K562 (cell line): ENCODE measurements around the gene NRSN2. TPM values are rescaled to one million over a fixed set of nuclear protein-coding genes. Genes with fewer than 3 reads are reported as not detected.
A peak's percentile ranks its signal among the peaks of the same experiment; 100 is the strongest.

Source experiments
- BACH1 ChIP-seq: fragments of 200-800 bp; sonication (Bioruptor generic); IDR thresholded peaks from 2 replicates; pipeline ENCODE4 v1.6.1; 2016; ENCODE audit warnings: missing genetic modification characterization, missing compliant biosample characterization
- BDP1 ChIP-seq: IDR thresholded peaks from 3 replicates; pipeline ENCODE4 v1.6.1; 2011; ENCODE audit not compliant: insufficient read length, insufficient read depth
- BHLHE40 ChIP-seq: IDR thresholded peaks from 2 replicates; pipeline ENCODE4 v1.6.1; 2011; ENCODE audit warnings: low read length, improper control_type of control experiment
- CBFA2T3 ChIP-seq: fragments of 450-650 bp; IDR thresholded peaks from 2 replicates; pipeline ENCODE4 v1.6.1; 2017
- CHD1 ChIP-seq: fragments of 200-600 bp; sonication (generic); IDR thresholded peaks from one replicate; pipeline ENCODE4 v1.6.1; 2012; ENCODE audit warnings: mild to moderate bottlenecking, moderate library complexity, low read length, inconsistent platforms
- EHMT2 ChIP-seq: fragments of 450-650 bp; IDR thresholded peaks from 2 replicates; pipeline ENCODE4 v1.6.1; 2018; ENCODE audit warnings: antibody characterized with exemption
- ETV6 ChIP-seq, 3 experiments: fragments of 150-350 bp in 1 of 3; sonication (generic) in 1 of 3; formaldehyde crosslinking in 1 of 3; IDR thresholded peaks; 2 replicates each; pipeline versions ENCODE4 v1.6.1 to v1.8.0; 2014 to 2022; ENCODE audit warnings: borderline replicate concordance in 2 of 3, low read depth in 2 of 3, antibody characterized with exemption in 1 of 3, low read length in 1 of 3, mild to moderate bottlenecking in 1 of 3, missing genetic modification reagents in 1 of 3
- GTF2E2 ChIP-seq: fragments of 200-800 bp; sonication (Bioruptor generic); IDR thresholded peaks from 2 replicates; pipeline ENCODE4 v1.6.1; 2016; ENCODE audit warnings: missing genetic modification characterization, missing compliant biosample characterization
- GTF3C2 ChIP-seq: IDR thresholded peaks from 3 replicates; pipeline ENCODE4 v1.6.1; 2011; ENCODE audit warnings: borderline replicate concordance, mild to moderate bottlenecking, moderate library complexity; ENCODE audit not compliant: insufficient read length; ENCODE audit errors: extremely low read depth
- MAFF ChIP-seq: IDR thresholded peaks from 2 replicates; pipeline ENCODE4 v1.6.1; 2012; ENCODE audit warnings: low read length, improper control_type of control experiment
- MTA1 ChIP-seq: fragments of 450-650 bp; IDR thresholded peaks from 2 replicates; pipeline ENCODE4 v1.6.1; 2017; ENCODE audit warnings: borderline replicate concordance
- MXD1 ChIP-seq: fragments of 250-450 bp; sonication (Bioruptor Pico); IDR thresholded peaks from 2 replicates; pipeline ENCODE4 v1.8.0; 2021; ENCODE audit warnings: borderline replicate concordance, mild to moderate bottlenecking, moderate library complexity; ENCODE audit not compliant: poor library complexity, severe bottlenecking
- NFYB ChIP-seq: IDR thresholded peaks from 2 replicates; pipeline ENCODE4 v1.6.1; 2011; ENCODE audit warnings: mild to moderate bottlenecking, moderate library complexity; ENCODE audit not compliant: insufficient read length; ENCODE audit errors: extremely low read depth
- POLR3G ChIP-seq: IDR thresholded peaks from 2 replicates; pipeline ENCODE4 v1.6.1; 2011; ENCODE audit not compliant: insufficient read length, insufficient replicate concordance; ENCODE audit errors: extremely low read depth
- PRDM10 ChIP-seq: fragments of 450-650 bp; IDR thresholded peaks from 2 replicates; pipeline ENCODE4 v1.6.1; 2018; ENCODE audit not compliant: partially characterized antibody
- RNF2 ChIP-seq: sonication (generic); IDR thresholded peaks from 2 replicates; pipeline ENCODE4 v1.6.1; 2016
- SAFB2 ChIP-seq: fragments of 200-400 bp; formaldehyde crosslinking; IDR thresholded peaks from 2 replicates; pipeline ENCODE4 v1.6.1; 2018; ENCODE audit warnings: borderline replicate concordance, low read length, low read depth, moderate library complexity; ENCODE audit not compliant: severe bottlenecking
- SMAD1 ChIP-seq: fragments of 150-350 bp; IDR thresholded peaks from 2 replicates; pipeline ENCODE4 v1.6.1; 2014; ENCODE audit warnings: low read length, low read depth; ENCODE audit not compliant: partially characterized antibody
- TFAM ChIP-seq: fragments of 250-450 bp; sonication (Bioruptor Pico); conservative IDR thresholded peaks from 2 replicates; pipeline ENCODE4 v1.5.0; 2021; ENCODE audit warnings: mild to moderate bottlenecking, moderate library complexity
- ZC3H11A ChIP-seq: IDR thresholded peaks from 2 replicates; pipeline ENCODE4 v1.6.1; 2012; ENCODE audit warnings: low read depth, low read length, improper control_type of control experiment
- ZFP36 ChIP-seq: fragments of 150-350 bp; IDR thresholded peaks from 2 replicates; pipeline ENCODE4 v1.6.1; 2018; ENCODE audit warnings: low read length, low read depth; ENCODE audit not compliant: partially characterized antibody
- ZNF212 ChIP-seq: fragments of 450-650 bp; formaldehyde crosslinking; IDR thresholded peaks from 2 replicates; pipeline ENCODE4 v1.4.0; 2020; ENCODE audit warnings: mild to moderate bottlenecking
- ZNF316 ChIP-seq: fragments of 450-650 bp; IDR thresholded peaks from 2 replicates; pipeline ENCODE4 v1.6.1; 2016
- polyA plus RNA-seq, 8 experiments: library from polyadenylated mRNA; depleted of rRNA in 4 of 8; stranded (reverse) in 5 of 8; unstranded in 3 of 8; fragments of >200 nt; fragmentation: Nextera tagmentation in 2 of 8; fragmentation: Illumina TruSeq in 1 of 8; extraction: Ambion mirVana in 2 of 8; extraction: Trizol in 1 of 8; gene quantifications; 2 replicates each; pipeline versions ENCODE4 v1.2.1 to v1.2.3, GENCODE V29; 2011 to 2014; ENCODE audit warnings: inconsistent platforms in 1 of 8, missing spikeins in 1 of 8
- total RNA-seq, 7 experiments: library from RNA; depleted of rRNA in 6 of 7; stranded (reverse); fragments of >200 nt in 6 of 7; fragmentation: Illumina TruSeq in 2 of 7; extraction: Trizol in 2 of 7; gene quantifications; 2 replicates each; pipeline versions ENCODE4 v1.2.1 to v1.2.3, GENCODE V29; 2011 to 2021; ENCODE audit warnings: low replicate concordance in 1 of 7

Gene NRSN2
- total and polyA plus RNA-seq, 9 of the 15 experiments (the other 6 are each of a cell fraction or from before 2014, with no cell fraction given): 7.5 to 29.7 (median 11.1) TPM

- TF ChIP-seq SAFB2 (no peak), BHLHE40 (0 out of 2 replicates have a peak, but pooled peaks have one; percentile 28), ZNF212 (CRISPR knock-in tag) (no peak), BDP1 (no peak), EHMT2 (no peak), RNF2 (peak; percentile 82; the same call in 1 of the 2 replicates), PRDM10 (no peak), MTA1 (no peak), CHD1 (peak; percentile 81), GTF2E2 (no peak), ETV6 (IDR thresholded peaks at IDR 0.05; ENCODE audit: borderline replicate concordance in 1 of 2, low read depth in 2 of 2, low read length in 1 of 2) (no peak), ETV6 (CRISPR knock-in tag; IDR thresholded peaks at IDR 0.05; ENCODE audit: borderline replicate concordance) (no peak), SMAD1 (peak; percentile 95), GTF3C2 (no peak), NFYB (no peak), ZC3H11A (no peak), CBFA2T3 (no peak), MAFF (no peak), ZFP36 (no peak), MXD1 (CRISPR knock-in tag) (no peak), BACH1 (tag) (no peak), ZNF316 (no peak), TFAM (CRISPR knock-in tag) (no peak), POLR3G (no peak)
Observed at GRCh38 chr20:381581-382290, 34.8 kb downstream of the NRSN2 start (continued).
